GM23248 (cell line): ENCODE measurements around the gene ZNHIT1. TPM values are rescaled to one million over a fixed set of nuclear protein-coding genes. Genes with fewer than 3 reads are reported as not detected.
A peak's percentile ranks its signal among the peaks of the same experiment; 100 is the strongest.

Source experiments
- DNase-seq: peaks from one replicate; pipeline ENCODE4 v3.0.0-alpha.2; 2015
- H2AFZ ChIP-seq: fragments of 200-600 bp; sonication (generic); 2 replicates; pipeline ENCODE4 v1.6.1; 2016; ENCODE audit warnings: antibody characterized with exemption
- H3F3A ChIP-seq: fragments of 200-600 bp; sonication (generic); 2 replicates; pipeline ENCODE4 v1.6.1; 2016; ENCODE audit warnings: mild to moderate bottlenecking, antibody characterized with exemption, mixed run types; ENCODE audit not compliant: insufficient read depth
- H3K27ac ChIP-seq: fragments of 200-600 bp; sonication (generic); 2 replicates; pipeline ENCODE4 v1.5.1; 2016; ENCODE audit warnings: mild to moderate bottlenecking
- H3K27me3 ChIP-seq: fragments of 200-600 bp; sonication (generic); replicated peaks from 2 replicates; pipeline ENCODE4 v1.6.1; 2016; ENCODE audit warnings: mild to moderate bottlenecking; ENCODE audit not compliant: insufficient read depth
- H3K36me3 ChIP-seq: fragments of 200-600 bp; sonication (generic); 2 replicates; pipeline ENCODE4 v1.6.1; 2016; ENCODE audit warnings: low read depth, mild to moderate bottlenecking
- H3K4me1 ChIP-seq: fragments of 200-600 bp; sonication (generic); 2 replicates; pipeline ENCODE4 v1.6.1; 2016; ENCODE audit warnings: mild to moderate bottlenecking; ENCODE audit not compliant: insufficient read depth
- H3K4me2 ChIP-seq: fragments of 200-600 bp; sonication (generic); one replicate; pipeline ENCODE4 v1.6.1; 2016; ENCODE audit warnings: mild to moderate bottlenecking; ENCODE audit not compliant: unreplicated experiment
- H3K4me3 ChIP-seq: fragments of 200-600 bp; sonication (generic); 2 replicates; pipeline ENCODE4 v1.5.1; 2016; ENCODE audit warnings: mild to moderate bottlenecking
- H3K79me2 ChIP-seq: fragments of 200-600 bp; sonication (generic); 2 replicates; pipeline ENCODE4 v1.6.1; 2016; ENCODE audit warnings: mild to moderate bottlenecking; ENCODE audit not compliant: insufficient read depth
- H3K9ac ChIP-seq: fragments of 200-600 bp; sonication (generic); 2 replicates; pipeline ENCODE4 v1.6.1; 2016; ENCODE audit warnings: mild to moderate bottlenecking
- H3K9me2 ChIP-seq: fragments of 200-600 bp; sonication (generic); 2 replicates; pipeline ENCODE4 v1.6.1; 2016; ENCODE audit warnings: mixed run types, mild to moderate bottlenecking, moderate library complexity; ENCODE audit not compliant: insufficient read depth
- H3K9me3 ChIP-seq: fragments of 200-600 bp; sonication (generic); one replicate; pipeline ENCODE4 v1.6.1; 2017; ENCODE audit warnings: low read depth
- H4K20me1 ChIP-seq: fragments of 200-600 bp; sonication (generic); 2 replicates; pipeline ENCODE4 v1.6.0; 2016; ENCODE audit not compliant: insufficient read depth
- EZH2 ChIP-seq: fragments of 200-600 bp; sonication (generic); IDR thresholded peaks from 2 replicates; pipeline ENCODE4 v1.6.1; 2018; ENCODE audit warnings: antibody characterized with exemption, mild to moderate bottlenecking; ENCODE audit not compliant: insufficient read depth, poor library complexity, severe bottlenecking
- EZH2phosphoT487 ChIP-seq: fragments of 200-600 bp; sonication (generic); IDR thresholded peaks from 2 replicates; pipeline ENCODE4 v1.6.1; 2018; ENCODE audit warnings: antibody characterized with exemption, moderate library complexity, mild to moderate bottlenecking, low read depth; ENCODE audit not compliant: insufficient read depth
- whole genome bisulfite sequencing, 2 experiments: methylation state at CpG; one replicate each; pipeline ENCODE4 v1.1.6; 2015 to 2017; ENCODE audit warnings: low lambda C conversion rate in 2 of 2, low coverage in 1 of 2; ENCODE audit errors: missing lambda C conversion rate in 2 of 2; 5-methylcytosine and 5-hydroxymethylcytosine counted together
- in situ Hi-C: fragments of 300-500 bp; cut with MboI; formaldehyde crosslinking; loops from 2 replicates; pipeline ENCODE4 v1.15.0; 2020
- polyA plus RNA-seq: library from polyadenylated mRNA; unstranded; fragments of >200 nt; fragmentation: Nextera tagmentation; extraction: Ambion mirVana; gene quantifications from 2 replicates; pipeline ENCODE4 v1.2.1, GENCODE V29; 2016
- total RNA-seq: library from RNA; depleted of rRNA; stranded (reverse); fragments of >200 nt; shearing (Covaris generic); gene quantifications from 2 replicates; pipeline ENCODE4 v1.2.3, GENCODE V29; 2014

Gene ZNHIT1
- total and polyA plus RNA-seq, 2 experiments from 2014 or later = 98.0 to 119 TPM

GRCh38 chr7:101235522-101235921 is 17.6 kb downstream of the ZNHIT1 start:
- TF ChIP-seq EZH2 (no peak), EZH2phosphoT487 (no peak)
- peaks cover 10% of the 10 kb centered on the region; the same call in 1 of the 2 replicates for H3K4me1 ChIP-seq
- H3K27ac ChIP-seq = no peak overlapping the region
- no peak overlapping the region for H3K4me2 ChIP-seq
- no peak overlapping the region for H2AFZ ChIP-seq
- no peaks in the 10 kb centered on the region for H3K27me3 ChIP-seq
- no peaks in the 10 kb centered on the region for H3K9me3 ChIP-seq
- no peaks in the 10 kb centered on the region for H3K9me2 ChIP-seq
- no peak for DNase-seq
- WGBS, 2 experiments = 66 to 71% methylated on average over 9 of the region's 9 CpGs
- in situ Hi-C loops = no loop called here
- peaks cover 7% of the 10 kb centered on the region for H3K79me2 ChIP-seq
- H3K4me3 ChIP-seq = no peak overlapping the region
- no peaks in the 10 kb centered on the region for H3K36me3 ChIP-seq
- H4K20me1 ChIP-seq = no peaks in the 10 kb centered on the region
- no peaks in the 10 kb centered on the region for H3F3A ChIP-seq
- H3K9ac ChIP-seq = no peak overlapping the region

- no peak overlapping the region for H3K27ac ChIP-seq
- no peak overlapping the region for H2AFZ ChIP-seq
- H3K4me3 ChIP-seq = no peak overlapping the region
- in situ Hi-C loops = no loop called here
- no peak overlapping the region for H3K4me2 ChIP-seq
- DNase-seq = no peak
- no peaks in the 10 kb centered on the region for H3K27me3 ChIP-seq
- H3F3A ChIP-seq = no peaks in the 10 kb centered on the region
- peaks cover 10% of the 10 kb centered on the region; the same call in 1 of the 2 replicates for H3K4me1 ChIP-seq
- peaks cover 16% of the 10 kb centered on the region for H3K79me2 ChIP-seq
- H4K20me1 ChIP-seq = no peaks in the 10 kb centered on the region
- no peaks in the 10 kb centered on the region for H3K36me3 ChIP-seq
- WGBS, 2 experiments = 91 to 95% methylated on average over 21 of the region's 21 CpGs
- no peaks in the 10 kb centered on the region for H3K9me3 ChIP-seq
- H3K9me2 ChIP-seq = no peaks in the 10 kb centered on the region
- no peak overlapping the region for H3K9ac ChIP-seq
- TF ChIP-seq EZH2 (no peak), EZH2phosphoT487 (no peak)
Measured at GRCh38 chr7:101236292-101236835, 18.4 kb downstream of the ZNHIT1 start.

GRCh38 chr7:101237206-101238067 is 19.5 kb downstream of the ZNHIT1 start, which contains the start of gene CLDN15:
TSS of gene CLDN15 (minus strand) at chr7:101237802. CDS start at chr7:101237581, 221 bp downstream.
- peak; percentile 69 for DNase-seq
- Histone ChIP-seq H3K9me2 (no peaks in the 10 kb centered on the region), H3K4me2 (no peak within 1 kb of the TSS), H3K36me3 (no peaks in the 10 kb centered on the region), H3K27ac (peak within 1 kb of the TSS; percentile 24), H3K27me3 (no peaks in the 10 kb centered on the region), H3K9me3 (no peaks in the 10 kb centered on the region), H3K4me3 (no peak within 1 kb of the TSS), H3K9ac (peak within 1 kb of the TSS; percentile 18; the same call in 1 of the 2 replicates), H3F3A (no peaks in the 10 kb centered on the region), H4K20me1 (no peaks in the 10 kb centered on the region), H3K79me2 (peaks cover 27% of the 10 kb centered on the region), H3K4me1 (peaks cover 10% of the 10 kb centered on the region; the same call in 1 of the 2 replicates), H2AFZ (no peak within 1 kb of the TSS)
- in situ Hi-C loops = no loop called here
- 55 to 56% methylated on average over 24 to 31 of the region's 31 CpGs for WGBS, 2 experiments
- TF ChIP-seq EZH2phosphoT487 (no peak), EZH2 (no peak)

GRCh38 chr7:101238226-101239182 is 20.5 kb downstream of the ZNHIT1 start:
- Histone ChIP-seq H3K9ac (0 out of 2 replicates have a peak overlapping the region, but pooled peaks have one; percentile 18), H3F3A (peaks cover 10% of the 10 kb centered on the region), H3K9me3 (no peaks in the 10 kb centered on the region), H3K79me2 (peaks cover 37% of the 10 kb centered on the region), H2AFZ (no peak overlapping the region), H3K4me3 (no peak overlapping the region), H3K9me2 (no peaks in the 10 kb centered on the region), H3K4me2 (no peak overlapping the region), H3K4me1 (peaks cover 17% of the 10 kb centered on the region), H3K27me3 (no peaks in the 10 kb centered on the region), H4K20me1 (no peaks in the 10 kb centered on the region), H3K27ac (peak overlapping the region; percentile 21), H3K36me3 (no peaks in the 10 kb centered on the region)
- WGBS, 2 experiments = 77 to 83% methylated on average over 26 to 28 of the region's 28 CpGs
- DNase-seq = no peak
- in situ Hi-C loops = no loop called here
- TF ChIP-seq EZH2 (no peak), EZH2phosphoT487 (no peak)
